CD4-positive, CD25-positive, alpha-beta regulatory T cell (primary cell): ENCODE measurements around the gene SUV39H1. TPM values are rescaled to one million over a fixed set of nuclear protein-coding genes. Genes with fewer than 3 reads are reported as not detected.
A peak's percentile ranks its signal among the peaks of the same experiment; 100 is the strongest.
"Not testable (repeated sequence)": the region's sequence is repeated elsewhere in the genome, so short reads cannot be mapped to it uniquely, and the experiment has no call there.

ENCODE experiments used
- ATAC-seq, 2 donors: fragments of 150-1000 bp; cut with Tn5 transposase; one replicate each; pipeline ENCODE4 v1.10.0; 2021; ENCODE audit warnings: low read depth in 2 of 2, moderate number of reproducible peaks in 2 of 2, moderate library complexity in 1 of 2
- DNase-seq, 3 donors: peaks; one replicate each; pipeline versions ENCODE4 v3.0.0 to v3.0.0-alpha.2; 2012 to 2022; ENCODE audit warnings: mixed read lengths in 1 of 3
- H3K27ac ChIP-seq: one replicate; pipeline ENCODE4 v1.7.0; 2013; ENCODE audit warnings: mild to moderate bottlenecking, low read length; ENCODE audit not compliant: insufficient read depth, poor library complexity, severe bottlenecking
- H3K27me3 ChIP-seq: one replicate; pipeline ENCODE4 v1.7.0; 2013; ENCODE audit warnings: low read length; ENCODE audit not compliant: control insufficient read depth, insufficient read depth
- H3K36me3 ChIP-seq: one replicate; pipeline ENCODE4 v1.7.0; 2013; ENCODE audit warnings: mild to moderate bottlenecking, low read length, moderate library complexity; ENCODE audit not compliant: control insufficient read depth, insufficient read depth
- H3K4me1 ChIP-seq: 2 replicates; pipeline ENCODE4 v1.7.0; 2013; ENCODE audit warnings: mild to moderate bottlenecking, low read length; ENCODE audit not compliant: insufficient read depth, control insufficient read depth, poor library complexity, severe bottlenecking
- H3K4me3 ChIP-seq: one replicate; pipeline ENCODE4 v1.7.0; 2013; ENCODE audit warnings: low read depth, mild to moderate bottlenecking, low read length, moderate library complexity
- H3K9me3 ChIP-seq, 2 experiments: 1 replicate in 1 of 2; 2 replicates in 1 of 2; pipeline ENCODE4 v1.7.0; 2013; ENCODE audit warnings: low read length in 2 of 2, mild to moderate bottlenecking in 1 of 2, moderate library complexity in 1 of 2; ENCODE audit not compliant: control insufficient read depth in 2 of 2
- H3K27ac Mint-ChIP-seq, 3 donors: one replicate each; pipeline ENCODE4 v1.8.0; 2020 to 2022; ENCODE audit warnings: mild to moderate bottlenecking in 3 of 3, mixed read lengths in 3 of 3, moderate library complexity in 2 of 3
- H3K27me3 Mint-ChIP-seq: one replicate; pipeline ENCODE4 v1.8.0; 2022; ENCODE audit warnings: mild to moderate bottlenecking, mixed read lengths
- H3K36me3 Mint-ChIP-seq: one replicate; pipeline ENCODE4 v1.8.0; 2020; ENCODE audit warnings: mixed read lengths
- H3K4me1 Mint-ChIP-seq, 4 donors: one replicate each; pipeline ENCODE4 v1.8.0; 2020 to 2022; ENCODE audit warnings: mixed read lengths in 4 of 4, mild to moderate bottlenecking in 1 of 4
- H3K4me3 Mint-ChIP-seq, 4 donors: one replicate each; pipeline ENCODE4 v1.8.0; 2020 to 2022; ENCODE audit warnings: mild to moderate bottlenecking in 4 of 4, mixed read lengths in 4 of 4, moderate library complexity in 3 of 4
- H3K9me3 Mint-ChIP-seq, 7 donors: one replicate each; pipeline ENCODE4 v1.8.0; 2020 to 2022; ENCODE audit warnings: mixed read lengths in 7 of 7, mild to moderate bottlenecking in 3 of 7, moderate library complexity in 2 of 7
- polyA plus RNA-seq, 4 donors: library from polyadenylated mRNA; unstranded; fragments of 300-500 nt; fragmentation: Illumina TruSeq; gene quantifications; one replicate each; pipeline ENCODE4 v1.2.3, GENCODE V29; 2021
- total RNA-seq: library from RNA; stranded (reverse); gene quantifications from one replicate; pipeline ENCODE4 v1.2.3, GENCODE V29; 2022

Gene SUV39H1, protein sequence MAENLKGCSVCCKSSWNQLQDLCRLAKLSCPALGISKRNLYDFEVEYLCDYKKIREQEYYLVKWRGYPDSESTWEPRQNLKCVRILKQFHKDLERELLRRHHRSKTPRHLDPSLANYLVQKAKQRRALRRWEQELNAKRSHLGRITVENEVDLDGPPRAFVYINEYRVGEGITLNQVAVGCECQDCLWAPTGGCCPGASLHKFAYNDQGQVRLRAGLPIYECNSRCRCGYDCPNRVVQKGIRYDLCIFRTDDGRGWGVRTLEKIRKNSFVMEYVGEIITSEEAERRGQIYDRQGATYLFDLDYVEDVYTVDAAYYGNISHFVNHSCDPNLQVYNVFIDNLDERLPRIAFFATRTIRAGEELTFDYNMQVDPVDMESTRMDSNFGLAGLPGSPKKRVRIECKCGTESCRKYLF
- 8.0 TPM for total RNA-seq
- 10 to 100 TPM; 10.8 to 15.7 (median 13.3) TPM for polyA plus RNA-seq

GRCh38 chrX:48696301-48696908 lies at the start of gene SUV39H1:
SUV39H1 (plus strand) TSS chrX:48696734; CDS start chrX:48696785, 51 bp downstream.
- Mint-ChIP-seq H3K36me3 (peaks cover 4% of the 10 kb centered on the region), H3K4me1 (peaks cover 0 to 34% (median 5%) of the 10 kb centered on the region in 4 donors), H3K4me3 (peak within 1 kb of the TSS; percentile 91 to 94 (median 93)), H3K9me3 (no peaks in the 10 kb centered on the region), H3K27ac (peak within 1 kb of the TSS; percentile 95 to 98 (median 98)), H3K27me3 (no peaks in the 10 kb centered on the region)
- peak; percentile 94 for ATAC-seq
- Histone ChIP-seq H3K36me3 (peaks cover 16% of the 10 kb centered on the region), H3K9me3 (no peaks in the 10 kb centered on the region), H3K4me3 (peak within 1 kb of the TSS; percentile 73), H3K27me3 (no peaks in the 10 kb centered on the region), H3K27ac (peak within 1 kb of the TSS; percentile 83), H3K4me1 (peaks cover 9% of the 10 kb centered on the region)
- peak; percentile 80 to 93 (median 88) for DNase-seq

DNA sequence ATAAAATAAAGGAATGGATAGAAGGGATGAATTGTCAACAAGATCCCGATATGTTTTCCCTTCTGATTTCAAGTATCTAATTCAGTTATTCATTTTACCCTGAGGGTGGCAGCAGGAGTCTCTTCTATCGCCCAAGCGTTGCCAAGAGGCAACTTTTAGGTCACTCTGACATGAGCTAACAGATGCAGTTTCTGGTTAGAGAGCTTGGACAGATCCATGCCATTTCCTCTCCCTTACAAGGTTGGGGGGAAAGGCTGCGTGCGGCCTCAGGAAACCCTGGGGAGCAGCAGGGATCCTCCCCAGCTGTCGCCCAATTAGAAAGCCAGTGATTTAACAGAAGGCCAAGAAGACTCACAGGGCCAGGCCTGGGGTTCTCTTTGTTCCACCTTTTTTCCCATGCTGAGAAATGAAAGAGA lies 48.2 kb upstream of the SUV39H1 start:
- Mint-ChIP-seq H3K4me3 (no peak overlapping the region), H3K36me3 (no peaks in the 10 kb centered on the region), H3K27ac (peak overlapping the region in 1 of 3 donors; percentile 80), H3K9me3 (no peaks in the 10 kb centered on the region), H3K4me1 (peaks cover 0 to 2% (median 1%) of the 10 kb centered on the region in 4 donors), H3K27me3 (no peaks in the 10 kb centered on the region)
- DNase-seq (peak; percentile 17 to 58 (median 48)), ATAC-seq (peak; percentile 40 to 48)
- Histone ChIP-seq H3K4me1 (no peaks in the 10 kb centered on the region), H3K36me3 (no peaks in the 10 kb centered on the region), H3K4me3 (no peak overlapping the region), H3K9me3 (no peaks in the 10 kb centered on the region), H3K27me3 (no peaks in the 10 kb centered on the region), H3K27ac (no peak overlapping the region)

- Mint-ChIP-seq H3K27ac (no peak overlapping the region), H3K4me3 (no peak overlapping the region), H3K36me3 (no peaks in the 10 kb centered on the region), H3K4me1 (peaks cover 0 to 4% (median 1%) of the 10 kb centered on the region in 4 donors), H3K27me3 (no peaks in the 10 kb centered on the region), H3K9me3 (no peaks in the 10 kb centered on the region)
- DNase-seq = no peak
- Histone ChIP-seq H3K27me3 (no peaks in the 10 kb centered on the region), H3K9me3 (no peaks in the 10 kb centered on the region), H3K4me1 (no peaks in the 10 kb centered on the region), H3K4me3 (no peak overlapping the region), H3K27ac (no peak overlapping the region), H3K36me3 (no peaks in the 10 kb centered on the region)
- no peak for ATAC-seq
These were observed 47.4 kb upstream of the SUV39H1 start for GRCh38 chrX:48649102-48649501.

- not testable (repeated sequence) for H3K9me3 Mint-ChIP-seq, H3K4me1 ChIP-seq, H3K36me3 Mint-ChIP-seq, H3K27me3 Mint-ChIP-seq, H3K27me3 ChIP-seq, ATAC-seq, H3K4me3 ChIP-seq, H3K4me1 Mint-ChIP-seq, H3K36me3 ChIP-seq, H3K4me3 Mint-ChIP-seq, H3K27ac ChIP-seq, H3K9me3 ChIP-seq
- DNase-seq = peak in 1 of 3 donors; percentile 19
- H3K27ac Mint-ChIP-seq = peak overlapping the region in 1 of 3 donors; percentile 76
These were observed 44.4 kb upstream of the SUV39H1 start for GRCh38 chrX:48652055-48652579.

DNA sequence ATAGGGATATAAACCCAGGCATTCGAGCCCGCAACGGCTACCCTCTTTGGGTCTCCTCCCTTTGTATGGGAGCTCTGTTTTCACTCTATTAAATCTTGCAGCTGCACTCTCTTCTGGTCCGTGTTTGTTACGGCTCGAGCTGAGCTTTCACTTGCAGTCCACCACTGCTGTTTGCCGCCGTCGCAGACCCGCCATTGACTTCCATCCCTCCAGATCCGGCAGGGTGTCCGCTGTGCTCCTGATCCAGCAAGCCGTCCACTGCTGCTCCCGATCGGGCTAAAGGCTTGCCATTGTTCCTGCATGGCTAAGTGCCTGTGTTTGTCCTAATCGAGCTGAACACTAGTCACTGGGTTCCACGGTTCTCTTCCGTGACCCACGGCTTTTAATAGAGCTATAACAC lies 41.8 kb upstream of the SUV39H1 start:
- not testable (repeated sequence) for DNase-seq, H3K9me3 ChIP-seq, H3K27me3 ChIP-seq, H3K4me3 ChIP-seq, H3K27me3 Mint-ChIP-seq, H3K27ac ChIP-seq, H3K4me1 ChIP-seq, ATAC-seq, H3K27ac Mint-ChIP-seq, H3K4me3 Mint-ChIP-seq, H3K9me3 Mint-ChIP-seq, H3K36me3 ChIP-seq, H3K4me1 Mint-ChIP-seq, H3K36me3 Mint-ChIP-seq

DNA sequence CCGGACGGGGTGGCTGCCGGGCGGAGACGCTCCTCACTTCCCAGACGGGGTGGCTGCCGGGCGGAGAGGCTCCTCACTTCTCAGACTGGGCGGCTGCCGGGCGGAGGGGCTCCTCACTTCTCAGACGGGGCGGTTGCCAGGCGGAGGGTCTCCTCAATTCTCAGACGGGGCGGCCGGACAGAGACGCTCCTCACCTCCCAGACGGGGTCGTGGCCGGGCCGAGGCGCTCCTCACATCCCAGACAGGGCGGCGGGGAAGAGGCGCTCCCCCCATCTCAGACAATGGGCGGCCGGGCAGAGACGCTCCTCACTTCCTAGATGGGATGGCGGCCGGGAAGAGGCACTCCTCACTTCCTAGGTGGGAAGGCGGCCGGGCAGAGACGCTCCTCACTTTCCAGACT lies 36.8 kb upstream of the SUV39H1 start:
- not testable (repeated sequence) for H3K27me3 ChIP-seq, H3K4me1 ChIP-seq, H3K4me3 Mint-ChIP-seq, H3K9me3 ChIP-seq, ATAC-seq, H3K9me3 Mint-ChIP-seq, DNase-seq, H3K27ac ChIP-seq, H3K4me3 ChIP-seq, H3K36me3 ChIP-seq, H3K27me3 Mint-ChIP-seq, H3K36me3 Mint-ChIP-seq, H3K27ac Mint-ChIP-seq
- peaks cover 5 to 11% (median 7%) of the 10 kb centered on the region in 4 donors for H3K4me1 Mint-ChIP-seq

DNA sequence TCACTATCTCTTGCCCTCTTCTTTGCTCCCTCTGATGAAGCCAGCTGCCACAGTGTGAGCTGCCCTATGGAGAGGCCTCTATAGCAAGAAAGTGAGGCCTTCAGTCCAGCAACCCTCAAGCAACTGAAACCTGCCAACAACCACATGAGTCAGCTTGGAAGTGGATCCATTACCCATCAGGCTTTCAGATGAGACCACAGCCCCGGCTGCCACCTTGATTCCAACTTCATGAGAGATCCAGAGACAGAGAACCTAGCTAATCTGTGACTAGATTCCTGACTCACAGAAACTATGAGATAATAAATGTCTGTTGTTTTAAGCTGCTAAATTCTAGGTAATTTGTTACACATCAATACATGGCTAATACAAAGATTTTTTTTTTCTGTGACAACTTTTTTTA lies 33.3 kb upstream of the SUV39H1 start:
- no peak for ATAC-seq
- no peaks in the 10 kb centered on the region for H3K36me3 Mint-ChIP-seq
- H3K4me1 ChIP-seq = no peaks in the 10 kb centered on the region

More for the DNA sequence above, 33.3 kb upstream of the SUV39H1 start:
- no peak overlapping the region for H3K27ac ChIP-seq
- Mint-ChIP-seq H3K4me1 (peaks cover 5 to 11% (median 7%) of the 10 kb centered on the region in 4 donors), H3K4me3 (no peak overlapping the region), H3K27ac (no peak overlapping the region), H3K9me3 (no peaks in the 10 kb centered on the region), H3K27me3 (no peaks in the 10 kb centered on the region)
- no peaks in the 10 kb centered on the region for H3K27me3 ChIP-seq
- H3K9me3 ChIP-seq = no peaks in the 10 kb centered on the region
- no peaks in the 10 kb centered on the region for H3K36me3 ChIP-seq
- H3K4me3 ChIP-seq = no peak overlapping the region
- DNase-seq = no peak
